Neural crest cell (in vitro differentiated cells): ENCODE data around the gene ZHX3. TPM values are rescaled to one million over a fixed set of nuclear protein-coding genes. Genes with fewer than 3 reads are reported as not detected.

Experiments
- DNase-seq: peaks from one replicate; pipeline ENCODE4 v3.0.0; 2021; ENCODE audit warnings: low read depth, mixed read lengths, low spot score
- H3K27ac Mint-ChIP-seq: one replicate; pipeline ENCODE4 v1.8.0; 2021; ENCODE audit warnings: mild to moderate bottlenecking, mixed read lengths; ENCODE audit not compliant: unreplicated experiment
- H3K27me3 Mint-ChIP-seq: 2 replicates; pipeline ENCODE4 v1.8.0; 2021; ENCODE audit warnings: low read depth, mild to moderate bottlenecking, mixed read lengths
- H3K36me3 Mint-ChIP-seq: 2 replicates; pipeline ENCODE4 v1.8.0; 2021; ENCODE audit warnings: low read depth, mild to moderate bottlenecking, mixed read lengths
- H3K4me1 Mint-ChIP-seq: 2 replicates; pipeline ENCODE4 v1.8.0; 2021; ENCODE audit warnings: mixed read lengths
- H3K4me3 Mint-ChIP-seq: one replicate; pipeline ENCODE4 v1.8.0; 2021; ENCODE audit warnings: mild to moderate bottlenecking, mixed read lengths
- H3K9me3 Mint-ChIP-seq: 2 replicates; pipeline ENCODE4 v1.8.0; 2021; ENCODE audit warnings: mixed read lengths
- total RNA-seq: library from RNA; stranded (reverse); gene quantifications from 2 replicates; pipeline ENCODE4 v1.2.1, GENCODE V29; 2021
- TF ChIP-seq, protein P1 (sequence below): fragments of 200-600 bp; sonication (generic); conservative IDR thresholded peaks from 2 replicates; pipeline ENCODE4 v1.5.0; 2021; ENCODE audit warnings: antibody characterized with exemption, mild to moderate bottlenecking

Gene ZHX3
- total RNA-seq, 1 donor from 2014 or later = 13.0 TPM

DNA sequence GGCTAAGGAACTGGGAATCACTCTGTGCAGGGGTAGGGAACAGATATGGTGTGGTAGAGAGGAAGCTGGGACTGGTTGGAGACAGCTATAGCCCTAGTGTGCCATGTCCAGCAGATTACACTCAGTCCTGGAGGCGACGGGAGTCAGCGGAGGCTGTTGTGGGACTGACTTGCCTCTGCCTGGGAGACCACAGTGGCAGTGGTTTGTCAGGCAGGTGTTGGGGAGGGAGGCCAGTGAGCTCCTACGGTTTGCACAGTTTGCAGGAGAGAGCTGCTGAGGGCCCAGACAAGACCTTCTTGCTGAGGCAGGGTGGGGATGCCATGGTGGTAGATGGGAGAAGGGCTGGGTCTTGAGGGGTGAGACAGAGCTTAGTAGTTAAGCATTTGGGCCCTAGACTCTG lies 175.3 kb downstream of the ZHX3 start:
- Mint-ChIP-seq H3K27ac (peak overlapping the region; percentile 32), H3K4me1 (peaks cover 76% of the 10 kb centered on the region), H3K9me3 (no peaks in the 10 kb centered on the region), H3K36me3 (peaks cover 10% of the 10 kb centered on the region), H3K4me3 (peak overlapping the region; percentile 78), H3K27me3 (no peaks in the 10 kb centered on the region)
- TF ChIP-seq, protein P1, sequence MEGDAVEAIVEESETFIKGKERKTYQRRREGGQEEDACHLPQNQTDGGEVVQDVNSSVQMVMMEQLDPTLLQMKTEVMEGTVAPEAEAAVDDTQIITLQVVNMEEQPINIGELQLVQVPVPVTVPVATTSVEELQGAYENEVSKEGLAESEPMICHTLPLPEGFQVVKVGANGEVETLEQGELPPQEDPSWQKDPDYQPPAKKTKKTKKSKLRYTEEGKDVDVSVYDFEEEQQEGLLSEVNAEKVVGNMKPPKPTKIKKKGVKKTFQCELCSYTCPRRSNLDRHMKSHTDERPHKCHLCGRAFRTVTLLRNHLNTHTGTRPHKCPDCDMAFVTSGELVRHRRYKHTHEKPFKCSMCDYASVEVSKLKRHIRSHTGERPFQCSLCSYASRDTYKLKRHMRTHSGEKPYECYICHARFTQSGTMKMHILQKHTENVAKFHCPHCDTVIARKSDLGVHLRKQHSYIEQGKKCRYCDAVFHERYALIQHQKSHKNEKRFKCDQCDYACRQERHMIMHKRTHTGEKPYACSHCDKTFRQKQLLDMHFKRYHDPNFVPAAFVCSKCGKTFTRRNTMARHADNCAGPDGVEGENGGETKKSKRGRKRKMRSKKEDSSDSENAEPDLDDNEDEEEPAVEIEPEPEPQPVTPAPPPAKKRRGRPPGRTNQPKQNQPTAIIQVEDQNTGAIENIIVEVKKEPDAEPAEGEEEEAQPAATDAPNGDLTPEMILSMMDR = no peak
- no peak for DNase-seq

DNA sequence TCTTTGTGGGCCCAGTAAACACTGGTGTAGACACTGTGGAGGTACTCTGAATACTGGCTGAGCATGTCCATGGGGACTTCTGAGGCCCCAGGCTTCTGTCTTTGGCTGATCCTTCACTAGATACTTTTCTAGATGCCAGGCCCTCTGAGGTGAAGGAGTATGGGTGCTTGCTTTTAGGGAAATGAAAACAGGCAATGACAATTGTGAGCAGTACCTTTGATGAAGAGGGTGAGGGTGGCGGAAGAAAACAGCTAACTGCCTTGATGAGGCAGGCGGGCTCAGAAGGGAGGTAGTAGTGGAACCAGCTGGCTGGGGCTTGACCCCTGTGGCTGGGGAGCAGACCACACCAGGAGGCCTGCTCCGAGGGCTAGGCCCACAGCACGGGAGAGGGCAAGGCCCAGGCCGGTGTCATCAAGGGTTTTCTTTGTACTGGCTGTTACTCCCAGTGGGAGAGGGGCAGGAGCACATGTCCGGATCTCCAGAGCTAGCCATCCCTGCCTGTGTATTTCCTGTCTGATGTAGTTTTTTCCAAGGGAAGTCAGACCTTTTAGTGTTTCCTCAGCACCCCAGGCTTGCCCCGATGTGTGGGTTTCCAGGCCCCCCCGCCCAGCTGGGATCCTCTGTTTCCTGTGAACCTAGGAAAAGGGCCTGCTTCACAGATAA lies 176.2 kb downstream of the ZHX3 start:
- peak; percentile 35 for DNase-seq
- H3K9me3 Mint-ChIP-seq = no peaks in the 10 kb centered on the region
- peak overlapping the region; percentile 92 for H3K27ac Mint-ChIP-seq
- peaks cover 2% of the 10 kb centered on the region for H3K27me3 Mint-ChIP-seq
- peak overlapping the region; percentile 78 for H3K4me3 Mint-ChIP-seq
- peaks cover 5% of the 10 kb centered on the region for H3K36me3 Mint-ChIP-seq
- TF ChIP-seq, protein P1 = no peak
- H3K4me1 Mint-ChIP-seq = peaks cover 71% of the 10 kb centered on the region

DNA sequence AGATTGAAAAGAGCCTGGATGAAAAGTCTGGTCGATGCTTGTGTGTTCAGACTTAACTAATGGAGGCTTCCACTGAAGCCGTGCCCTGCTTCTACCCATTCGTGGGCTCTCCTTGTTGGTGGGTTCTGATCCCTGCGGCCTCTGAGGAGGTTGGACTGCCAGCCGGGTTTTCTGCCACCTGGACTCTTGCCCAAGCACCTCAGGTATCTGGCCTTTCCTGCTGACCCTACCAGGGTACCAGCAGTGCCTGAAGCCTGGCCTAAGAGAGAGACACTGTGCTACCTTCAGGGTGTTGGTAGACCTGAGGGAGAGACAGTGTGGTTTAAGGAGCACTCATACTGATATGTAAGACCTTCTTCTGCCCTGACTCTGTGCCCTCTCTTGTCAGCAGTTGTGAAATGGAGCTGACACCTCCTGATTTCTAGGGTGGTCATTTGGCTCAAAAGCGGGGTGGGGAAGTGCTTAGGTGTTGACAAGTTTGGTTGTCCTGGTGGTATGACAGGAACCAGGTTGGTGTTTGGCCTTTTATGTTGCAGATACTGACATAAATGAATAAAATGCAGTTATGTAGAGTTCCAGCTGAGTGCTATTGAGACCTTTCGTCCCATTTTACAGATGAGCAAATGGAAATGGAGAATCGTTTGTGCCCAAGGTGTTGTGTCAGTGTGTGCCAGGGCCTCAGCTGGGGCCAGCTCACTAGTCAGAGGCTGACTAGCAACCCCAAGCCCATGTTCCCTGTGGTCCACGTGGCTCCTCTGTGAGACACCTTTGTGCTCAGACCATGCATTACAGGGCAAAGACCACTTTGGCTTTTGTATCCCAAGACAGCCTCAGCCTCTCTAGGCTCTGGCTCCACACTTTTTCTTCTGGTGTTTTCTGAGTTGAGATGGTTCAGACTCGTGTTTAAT lies 177.1 kb downstream of the ZHX3 start:
- TF ChIP-seq, protein P1 = no peak
- peaks cover 3% of the 10 kb centered on the region for H3K27me3 Mint-ChIP-seq
- no peak for DNase-seq
- H3K4me3 Mint-ChIP-seq = peak overlapping the region; percentile 89
- peak overlapping the region; percentile 92 for H3K27ac Mint-ChIP-seq
- H3K36me3 Mint-ChIP-seq = peaks cover 5% of the 10 kb centered on the region
- H3K9me3 Mint-ChIP-seq = no peaks in the 10 kb centered on the region
- peaks cover 78% of the 10 kb centered on the region for H3K4me1 Mint-ChIP-seq

DNA sequence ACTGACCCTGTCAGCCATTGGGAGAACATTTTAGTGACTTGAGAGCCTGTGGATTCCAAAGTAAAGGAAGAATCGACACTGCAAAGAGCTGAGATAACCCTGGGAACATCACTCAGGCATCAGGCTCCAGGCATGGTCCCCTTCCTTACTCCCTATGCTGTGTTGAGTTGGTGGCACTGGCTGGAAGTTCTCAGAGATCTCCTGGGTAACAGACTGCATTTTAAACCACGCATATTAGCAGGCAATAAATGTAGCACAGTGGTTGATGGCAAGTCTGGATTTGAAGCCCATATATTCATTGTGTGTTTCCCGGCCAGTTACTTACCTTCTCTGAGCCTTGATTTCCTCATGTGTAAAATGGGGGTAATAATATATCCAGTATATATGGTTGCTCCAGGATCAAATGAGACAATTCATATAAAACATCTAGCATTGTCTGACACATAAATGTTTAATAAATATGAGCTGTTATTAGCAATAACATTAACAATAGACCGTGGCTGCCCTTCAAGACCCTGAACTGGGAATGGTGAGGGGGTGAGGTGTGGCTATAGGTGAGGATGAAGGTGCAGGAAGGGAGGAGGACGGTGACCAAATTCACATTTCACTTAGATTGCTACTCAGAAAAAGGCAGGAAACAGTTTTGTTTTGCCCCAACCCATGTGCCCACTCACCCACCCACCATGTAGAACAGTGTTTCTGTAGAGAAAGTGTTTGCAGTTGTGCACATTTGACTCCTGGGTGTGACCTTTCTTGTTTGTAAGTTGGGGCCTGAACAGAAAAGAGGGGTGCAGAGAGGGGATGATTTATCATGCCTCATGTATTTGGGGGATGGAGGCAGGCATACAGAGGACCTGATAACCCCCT lies 178.1 kb downstream of the ZHX3 start:
- no peaks in the 10 kb centered on the region for H3K9me3 Mint-ChIP-seq
- H3K36me3 Mint-ChIP-seq = peaks cover under 1% of the 10 kb centered on the region
- peak overlapping the region; percentile 24 for H3K27ac Mint-ChIP-seq
- DNase-seq = no peak
- peaks cover 72% of the 10 kb centered on the region for H3K4me1 Mint-ChIP-seq
- TF ChIP-seq, protein P1 = no peak
- H3K4me3 Mint-ChIP-seq = peak overlapping the region; percentile 89
- peaks cover 3% of the 10 kb centered on the region for H3K27me3 Mint-ChIP-seq

DNA sequence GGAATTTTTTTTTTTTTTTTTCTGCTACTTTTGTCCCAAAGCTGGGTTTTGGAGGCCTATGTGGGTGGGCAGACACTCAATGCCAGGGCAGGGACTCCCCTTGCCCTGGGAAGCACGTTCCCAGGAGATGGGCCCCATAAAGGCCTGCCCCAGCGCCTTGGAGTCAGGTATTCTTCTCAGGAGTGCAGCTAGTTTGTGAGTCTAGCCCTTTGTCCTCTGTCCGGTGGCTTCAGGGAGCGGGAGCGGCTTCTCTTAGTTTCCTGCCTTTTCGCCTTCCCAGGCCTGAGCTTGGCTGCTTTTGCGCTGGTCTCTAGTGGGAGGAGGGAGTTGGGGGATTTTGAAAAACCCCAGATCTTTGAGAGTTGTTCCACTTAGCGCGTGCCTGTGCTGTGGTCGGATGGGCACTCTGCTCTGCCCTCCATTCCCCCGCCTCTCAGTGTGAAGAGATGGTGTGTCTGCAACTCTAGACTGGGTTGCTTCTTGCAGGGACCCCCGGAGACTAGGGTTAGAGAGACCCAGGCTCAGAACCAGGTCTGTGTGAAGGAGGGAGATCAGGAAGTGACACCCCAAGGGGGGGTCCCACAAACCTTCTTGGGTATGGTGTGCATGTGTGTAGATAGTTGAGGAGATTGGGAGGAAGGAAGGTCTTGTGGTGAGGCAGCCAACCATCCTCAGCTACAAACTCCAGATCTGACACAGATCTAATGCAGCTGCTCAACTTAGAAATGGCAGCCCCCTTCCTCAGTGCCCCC lies 178.9 kb downstream of the ZHX3 start:
- Mint-ChIP-seq H3K27ac (peak overlapping the region; percentile 93), H3K9me3 (no peaks in the 10 kb centered on the region), H3K4me3 (peak overlapping the region; percentile 89), H3K4me1 (peaks cover 67% of the 10 kb centered on the region), H3K36me3 (no peaks in the 10 kb centered on the region), H3K27me3 (peaks cover 3% of the 10 kb centered on the region)
- DNase-seq = no peak
- TF ChIP-seq, protein P1 = no peak
